GM12878 (cell line): ENCODE data around the gene PRPSAP1.

Experiments used
- BACH1 ChIP-seq: fragments of 450-650 bp; IDR thresholded peaks from 2 replicates; pipeline ENCODE4 v1.6.1; 2017; ENCODE audit warnings: mild to moderate bottlenecking, borderline replicate concordance
- CTCF ChIP-seq, 3 experiments: IDR thresholded peaks in 2 of 3; conservative IDR thresholded peaks in 1 of 3; 2 replicates each; pipeline ENCODE4 v1.5.1; 2011; ENCODE audit warnings: low read depth in 3 of 3, low read length in 3 of 3, mild to moderate bottlenecking in 3 of 3, control low read depth in 2 of 3, moderate library complexity in 2 of 3, inconsistent platforms in 1 of 3, mixed read lengths in 1 of 3; ENCODE audit not compliant: control insufficient read depth in 2 of 3, insufficient read depth in 1 of 3; ENCODE audit errors: extremely low read depth in 1 of 3
- MXI1 ChIP-seq: fragments of 150-350 bp; IDR thresholded peaks from 2 replicates; pipeline ENCODE4 v1.6.1; 2011; ENCODE audit warnings: low read depth, mild to moderate bottlenecking, inconsistent platforms, low read length, improper control_type of control experiment
- POLR2A ChIP-seq: IDR thresholded peaks from 2 replicates; pipeline ENCODE4 v1.6.1; 2011; ENCODE audit warnings: low read depth, mild to moderate bottlenecking, low read length
- YY1 ChIP-seq: IDR thresholded peaks from 2 replicates; pipeline ENCODE4 v1.6.1; 2011; ENCODE audit warnings: low read depth, mild to moderate bottlenecking, low read length

GRCh38 chr17:76329664-76330063 is 24.1 kb downstream of the PRPSAP1 start:
- TF ChIP-seq BACH1 (no peak), POLR2A (no peak), YY1 (no peak), CTCF (IDR thresholded peaks at IDR 0.05 in 2 of 3, conservative IDR thresholded peaks at IDR 0.05 in 1 of 3; ENCODE audit: control insufficient read depth in 2 of 3, extremely low read depth in 1 of 3, insufficient read depth in 1 of 3, low read depth in 3 of 3, low read length in 3 of 3) (no peak), MXI1 (no peak)
